GM04504 (cell line): ENCODE data around the gene FAM9C.

ENCODE experiments used
- DNase-seq: peaks from one replicate; pipeline ENCODE4 v3.0.0-alpha.2; 2012; ENCODE audit warnings: low read depth

The FAM9C gene

DNA sequence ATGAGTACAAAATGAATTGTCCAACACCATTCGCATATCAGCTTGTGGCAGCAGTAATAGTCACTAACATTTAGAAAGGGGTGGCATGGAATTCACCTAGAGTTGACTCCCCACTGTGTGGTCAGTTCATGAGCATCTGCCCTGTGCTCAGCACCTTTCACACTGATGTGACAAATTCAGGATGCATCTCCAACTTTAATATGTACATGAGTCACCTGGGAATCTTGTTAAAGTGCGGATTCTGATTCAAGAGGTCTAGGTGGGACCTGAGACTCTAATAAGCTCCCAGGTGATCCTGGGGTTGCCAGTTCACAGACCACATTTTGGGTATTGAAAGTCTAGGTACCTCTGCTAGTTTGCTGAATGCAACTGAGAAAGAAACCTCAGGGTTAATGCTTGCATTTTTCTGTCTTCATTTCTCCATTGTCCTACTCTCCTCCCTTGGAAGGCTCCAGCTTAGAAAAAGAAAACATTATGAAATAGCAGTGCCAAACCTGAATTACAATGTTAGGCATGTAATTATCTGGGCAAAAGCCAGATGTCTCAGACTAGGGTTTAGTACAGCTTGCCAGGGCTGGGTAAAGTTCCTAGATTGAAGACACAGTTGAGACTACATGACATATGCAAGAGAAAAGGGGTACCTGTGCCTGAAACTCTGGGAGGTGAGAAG lies 36.8 kb downstream of the FAM9C start:
- peak; percentile 29 for DNase-seq

DNA sequence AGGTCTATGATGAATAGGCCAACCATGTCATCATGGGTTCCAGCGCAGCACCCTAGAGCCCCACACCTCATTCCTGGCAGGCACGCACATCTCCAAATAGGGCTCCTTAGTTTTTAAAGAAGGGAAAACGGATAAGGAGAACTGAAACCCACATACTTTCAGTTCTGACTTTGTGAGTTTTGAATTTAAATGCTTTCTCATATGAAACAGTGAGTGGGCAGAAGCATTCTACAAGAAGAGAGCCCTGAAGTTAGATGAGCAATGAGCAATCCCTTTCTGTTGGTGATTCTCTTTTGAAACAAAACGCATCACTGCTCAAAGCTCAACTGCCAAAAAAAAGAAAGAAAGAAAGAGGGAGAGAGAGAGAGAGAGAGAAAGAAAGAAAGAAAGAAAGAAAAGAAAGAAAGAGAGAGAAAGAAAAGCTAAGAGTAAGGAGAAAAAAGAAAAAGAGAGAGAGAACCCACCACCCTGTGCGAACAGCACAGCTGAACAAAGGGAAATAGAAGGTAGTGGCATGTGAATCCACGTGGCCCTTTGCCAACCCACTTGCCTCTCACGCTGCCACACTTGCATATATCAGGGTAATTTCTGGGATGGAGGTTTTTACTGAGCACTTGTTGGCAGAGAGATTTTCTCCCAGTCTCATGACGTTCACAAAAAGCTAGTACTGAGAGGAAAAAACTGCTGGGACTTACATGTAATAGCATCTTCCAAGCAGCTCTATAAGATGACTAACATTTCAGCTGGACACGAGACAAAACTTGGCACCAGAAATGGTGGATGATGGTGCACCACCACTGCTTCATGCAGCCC lies 38.6 kb downstream of the FAM9C start:
- no peak for DNase-seq

DNA sequence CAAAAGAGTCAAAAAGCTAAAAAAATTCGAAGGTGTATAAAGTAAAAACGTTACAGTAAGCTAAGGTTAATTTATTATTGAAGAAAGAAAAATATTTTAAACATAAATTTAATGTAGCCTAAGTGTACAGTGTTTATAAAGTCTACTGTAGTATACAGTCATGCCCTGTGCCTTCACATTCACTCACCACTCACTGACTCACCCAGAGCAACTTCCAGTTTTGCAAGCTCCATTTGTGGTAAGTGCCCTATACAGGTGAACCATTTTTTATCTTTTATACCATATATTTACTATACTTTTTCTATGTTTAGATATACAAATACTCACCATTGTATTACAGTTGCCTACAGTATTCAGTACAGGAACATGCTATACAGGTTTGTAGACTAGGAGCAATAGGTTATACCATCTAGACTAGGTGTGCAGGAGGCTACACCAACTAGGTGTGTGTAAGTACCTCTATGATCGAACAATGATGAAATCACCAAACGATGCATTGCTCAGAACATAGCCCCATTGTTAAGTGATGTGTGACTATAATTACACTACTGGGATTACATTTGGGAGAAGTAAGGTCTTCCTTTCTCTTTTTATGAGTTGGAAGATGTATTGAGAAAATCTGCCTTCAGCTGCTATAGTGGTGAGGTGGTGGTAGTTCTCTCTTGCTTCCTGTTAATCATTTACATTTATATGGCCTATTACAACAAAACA lies 42.3 kb downstream of the FAM9C start:
- DNase-seq: no peak

DNA sequence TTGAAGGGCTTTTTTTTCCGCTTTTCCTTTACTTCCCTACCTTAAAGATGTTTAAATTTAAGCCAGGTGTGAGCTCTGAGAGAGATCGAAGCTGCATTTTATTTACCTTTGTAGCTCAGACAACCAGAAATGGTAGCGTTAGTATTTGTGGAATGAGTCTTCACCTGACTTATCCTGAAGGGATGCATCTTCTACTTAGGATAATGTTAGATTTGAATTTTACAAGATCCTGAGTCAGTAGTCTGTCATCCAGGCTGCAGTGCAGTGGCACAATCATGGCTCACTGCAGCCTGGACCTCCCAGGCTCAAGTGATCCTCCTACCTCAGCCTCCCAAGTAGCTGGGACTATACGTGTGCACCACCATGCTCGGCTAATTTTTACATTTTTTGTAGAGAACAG lies 43.3 kb downstream of the FAM9C start:
- no peak for DNase-seq

DNA sequence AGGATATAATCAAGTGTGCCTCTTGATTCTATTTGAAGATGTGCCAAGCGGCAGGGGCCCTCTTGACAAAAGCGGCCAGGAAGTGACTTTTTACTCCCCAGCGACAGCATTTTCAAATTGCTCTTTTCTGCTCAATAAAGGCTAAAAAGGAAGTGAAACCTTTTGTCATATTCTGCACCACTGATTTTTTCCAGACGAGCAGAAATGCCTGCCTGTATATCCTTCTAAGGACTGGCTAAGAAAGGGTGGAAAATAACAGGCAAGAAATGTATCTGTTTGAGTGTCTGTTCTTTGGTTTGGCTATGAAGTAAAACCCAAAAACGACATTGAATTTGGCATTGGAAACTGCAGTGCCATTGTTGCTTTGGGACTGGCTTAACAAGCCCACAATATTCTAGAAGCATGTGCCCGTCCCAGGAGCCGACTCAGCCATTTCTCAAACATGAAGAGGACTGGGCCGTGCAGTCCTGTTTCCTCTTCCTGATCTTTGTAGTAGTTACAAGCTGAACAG lies 44.1 kb downstream of the FAM9C start:
- DNase-seq: no peak

DNA sequence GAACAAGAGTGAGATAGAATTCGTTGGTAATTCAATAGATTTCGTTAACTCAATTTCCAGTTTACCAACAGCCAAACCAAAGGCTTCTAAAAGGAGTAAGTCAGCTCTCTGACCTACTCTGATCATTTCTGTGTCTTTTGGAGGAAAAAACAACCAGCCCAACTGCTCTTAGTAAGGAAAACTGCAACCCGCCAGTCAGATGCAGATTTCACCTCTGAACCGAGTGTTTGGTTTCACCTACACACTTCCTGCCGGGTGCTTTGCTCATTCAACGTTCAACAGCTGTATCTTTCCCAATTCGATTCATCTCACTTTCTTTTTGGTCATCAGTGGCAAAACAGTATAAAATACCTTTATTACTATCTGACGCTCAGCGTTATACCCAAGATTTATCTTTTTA lies 45.0 kb downstream of the FAM9C start:
- no peak for DNase-seq

DNA sequence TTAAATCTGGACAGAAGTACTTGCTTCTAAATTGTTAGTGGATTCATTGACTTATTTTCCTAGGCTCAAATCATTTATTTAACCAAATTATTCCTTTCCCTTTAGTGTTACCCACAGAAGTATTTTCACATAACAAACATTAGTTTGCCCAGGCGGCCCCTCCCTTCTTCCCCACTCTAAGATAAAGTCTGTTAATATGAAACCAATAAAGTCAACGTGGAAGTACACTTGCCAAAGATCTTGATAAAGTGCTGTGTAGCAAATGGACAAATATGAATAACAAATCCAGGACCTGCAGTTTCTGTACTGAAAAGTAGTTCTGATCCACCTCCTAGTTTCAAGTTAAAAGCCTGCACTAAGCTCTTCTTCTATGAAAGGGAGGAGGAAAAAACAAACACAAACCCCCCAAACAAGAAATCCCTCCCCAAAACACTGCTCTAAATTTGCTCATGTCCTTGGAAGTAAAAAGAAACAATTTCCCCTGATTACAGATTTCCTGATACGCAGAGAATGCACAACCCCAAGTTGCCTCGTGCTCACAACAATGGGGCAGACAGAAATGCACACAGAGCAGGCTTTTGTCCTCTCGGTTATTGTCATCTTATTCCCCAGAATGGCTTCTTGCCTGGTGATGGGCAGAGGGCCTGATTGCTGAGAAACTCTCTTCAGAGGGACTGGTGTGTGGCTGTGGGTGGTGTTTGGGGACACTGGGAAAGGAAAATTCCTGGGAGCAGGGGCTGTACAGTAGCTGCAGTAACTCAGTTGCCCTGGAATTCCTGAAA lies 46.3 kb downstream of the FAM9C start:
- DNase-seq: no peak

DNA sequence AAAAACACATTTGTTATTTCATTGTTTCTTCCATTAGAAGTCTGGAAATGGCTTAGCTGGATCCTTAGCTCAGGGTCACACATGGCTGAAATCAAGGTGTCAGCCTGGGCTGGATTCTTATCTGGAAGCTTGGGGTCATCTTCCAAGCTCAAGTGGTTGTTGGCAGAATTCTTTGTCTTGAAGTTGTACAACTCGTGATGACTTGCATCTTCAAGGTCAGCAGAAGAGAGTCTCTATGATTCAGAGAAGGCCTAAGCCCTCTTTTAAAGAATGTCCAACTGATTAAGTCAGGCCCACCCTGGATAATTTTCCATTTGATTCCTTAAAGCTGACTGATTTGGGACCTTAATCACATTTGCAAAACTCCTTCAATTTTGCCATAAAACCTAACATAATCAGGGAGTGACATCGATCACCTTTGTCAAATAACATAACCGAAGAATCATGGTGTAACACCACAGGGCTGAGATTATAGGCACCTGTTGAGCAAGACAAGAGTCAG lies 47.4 kb downstream of the FAM9C start:
- DNase-seq: no peak

DNA sequence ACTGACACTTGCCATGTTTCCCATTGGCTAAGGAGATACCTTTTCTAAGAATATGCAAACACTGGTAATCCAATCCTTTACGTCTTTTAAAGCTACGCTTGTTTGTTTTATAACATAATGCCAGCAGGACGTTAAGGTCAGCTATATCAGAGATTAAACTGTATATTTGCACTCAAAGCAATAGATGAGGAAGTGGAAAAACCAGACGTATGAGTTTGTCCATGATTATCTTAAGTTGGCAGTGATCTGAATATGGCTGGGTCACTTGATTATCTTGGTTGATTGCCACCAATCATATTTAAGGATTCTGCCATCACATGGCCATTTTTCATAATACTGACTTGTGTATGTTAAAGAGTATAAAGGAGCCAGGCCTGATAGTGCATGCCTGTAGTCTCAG lies 50.1 kb downstream of the FAM9C start:
- no peak for DNase-seq

DNA sequence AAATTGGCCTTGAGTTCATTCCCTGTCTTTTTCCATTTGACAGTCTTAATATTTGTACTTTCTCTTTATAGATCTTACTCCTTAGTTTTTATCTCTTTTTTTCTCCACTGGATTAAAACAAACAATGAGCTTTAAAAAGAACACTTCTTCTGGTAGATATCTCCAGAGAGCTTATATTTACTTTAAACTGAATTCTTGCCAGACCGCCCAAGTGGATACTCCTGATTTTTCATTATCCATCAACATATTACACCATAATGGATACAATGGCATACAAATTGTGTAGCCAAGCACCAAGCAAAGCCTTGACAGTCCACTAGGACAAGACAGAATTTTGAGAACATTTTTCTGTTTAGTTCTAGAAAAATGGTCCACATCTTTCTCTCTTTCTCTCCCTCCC lies 50.6 kb downstream of the FAM9C start:
- DNase-seq: no peak

DNA sequence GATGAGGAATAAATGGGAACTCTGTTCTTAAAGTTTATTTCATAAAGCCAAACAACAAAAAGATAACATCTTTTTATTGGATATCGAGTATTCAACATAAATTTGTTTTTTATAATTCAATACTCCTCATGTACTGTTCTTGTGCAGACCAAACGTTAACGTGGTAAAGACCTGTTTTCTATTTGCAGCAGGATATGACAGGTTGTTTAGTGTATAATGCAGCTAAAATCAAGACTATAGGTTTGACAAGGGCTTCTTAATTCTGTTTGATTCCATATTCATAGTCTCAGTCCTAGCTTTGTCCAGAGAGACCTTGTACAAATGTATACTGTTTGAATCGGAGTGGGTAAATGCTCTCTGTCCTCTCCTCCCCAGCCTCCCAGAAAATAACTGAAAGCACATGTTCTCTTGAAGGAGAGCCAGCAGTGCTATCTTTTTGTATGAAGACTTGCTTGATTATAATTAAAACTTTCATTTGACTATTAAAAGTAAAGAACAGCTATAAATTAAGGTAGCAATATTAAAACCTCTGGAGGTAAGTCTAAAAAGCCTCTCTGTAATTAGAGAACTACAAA lies 51.8 kb downstream of the FAM9C start:
- no peak for DNase-seq

DNA sequence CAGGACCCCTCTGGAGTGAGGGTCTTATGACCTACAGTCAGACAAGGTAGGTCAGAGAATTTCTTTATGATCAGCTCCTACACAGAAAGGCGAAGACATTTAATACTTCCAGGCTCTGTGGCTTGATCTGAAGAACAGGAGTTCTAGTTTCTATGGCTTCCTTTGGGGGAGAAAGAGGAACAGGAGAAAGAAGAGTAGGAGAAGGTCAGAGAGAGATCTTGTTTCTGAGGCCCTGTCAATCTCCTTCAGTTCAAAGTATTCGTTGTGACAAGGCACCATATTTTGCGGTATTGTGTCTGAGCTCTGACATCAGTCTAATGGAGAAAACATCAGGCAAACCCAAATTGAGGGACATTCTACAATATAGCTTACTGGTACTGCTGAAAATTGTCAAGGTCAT lies 52.8 kb downstream of the FAM9C start:
- no peak for DNase-seq

DNA sequence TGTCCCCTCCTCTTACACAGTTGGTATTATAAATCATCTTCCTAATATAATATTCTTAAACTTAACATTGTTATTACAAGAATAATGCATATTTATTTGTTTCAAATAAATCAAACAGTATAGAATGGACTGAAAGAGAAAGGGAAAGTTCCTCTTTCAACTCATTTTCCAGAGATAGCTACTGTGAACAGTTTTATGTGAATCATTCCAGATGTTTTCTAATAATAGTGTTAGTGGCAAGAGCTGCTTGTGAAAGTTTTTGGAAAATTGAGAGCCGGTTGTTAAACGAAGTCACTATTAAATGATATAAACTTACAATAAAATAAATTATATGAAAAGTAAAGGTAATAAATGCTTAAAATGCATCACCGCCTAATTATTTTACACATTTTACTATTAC lies 55.0 kb downstream of the FAM9C start:
- DNase-seq: no peak

DNA sequence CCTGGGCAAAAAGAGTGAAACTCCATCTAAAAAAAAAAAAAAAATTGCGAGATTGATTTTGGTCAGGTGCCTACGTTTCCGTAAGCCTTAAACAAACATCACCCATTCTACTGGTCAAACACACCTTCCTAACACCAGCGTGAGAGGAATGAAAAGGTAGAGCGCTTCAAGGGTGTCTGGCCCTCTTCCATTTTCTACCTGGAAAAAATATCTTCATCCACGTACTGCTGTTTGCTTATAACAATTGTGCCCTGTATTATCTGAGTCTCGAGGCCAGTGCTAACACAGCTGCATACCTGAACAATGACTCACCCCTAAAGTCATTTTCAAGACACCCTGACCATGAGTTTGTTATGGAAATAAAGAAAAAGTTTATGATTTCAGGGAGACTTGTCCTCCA lies 55.6 kb downstream of the FAM9C start:
- no peak for DNase-seq

DNA sequence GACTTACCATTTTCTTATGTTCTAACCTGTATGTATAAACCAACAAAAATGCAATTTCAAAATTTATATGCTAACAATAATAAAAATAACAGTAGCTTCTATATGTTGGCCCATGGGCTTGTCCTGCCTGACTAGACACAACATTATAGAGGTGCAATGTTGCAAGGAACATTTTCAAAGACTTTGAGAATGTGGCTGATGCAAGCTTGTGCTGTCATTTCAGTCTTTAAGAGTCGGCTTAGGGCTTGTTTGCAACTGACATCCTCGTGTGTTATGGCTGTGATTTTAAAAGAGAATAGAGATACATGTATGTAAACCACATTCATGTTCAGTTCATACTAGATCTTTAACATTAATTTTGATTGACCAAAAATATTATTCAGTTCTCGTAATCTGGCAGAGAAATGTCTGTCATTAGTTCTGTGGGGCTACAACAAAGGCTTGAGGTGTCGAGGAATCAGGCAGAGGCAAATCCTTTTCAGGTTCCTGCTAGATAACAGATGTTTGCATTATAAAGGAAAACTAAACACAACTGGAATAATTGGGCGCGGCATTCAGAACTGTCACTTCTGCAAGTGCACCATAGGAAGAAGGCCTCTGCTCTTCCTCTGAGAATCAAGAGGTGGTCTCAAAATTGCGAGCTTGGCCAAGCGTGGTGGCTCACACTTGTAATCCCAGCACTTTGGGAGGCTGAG lies 56.4 kb downstream of the FAM9C start:
- no peak for DNase-seq

DNA sequence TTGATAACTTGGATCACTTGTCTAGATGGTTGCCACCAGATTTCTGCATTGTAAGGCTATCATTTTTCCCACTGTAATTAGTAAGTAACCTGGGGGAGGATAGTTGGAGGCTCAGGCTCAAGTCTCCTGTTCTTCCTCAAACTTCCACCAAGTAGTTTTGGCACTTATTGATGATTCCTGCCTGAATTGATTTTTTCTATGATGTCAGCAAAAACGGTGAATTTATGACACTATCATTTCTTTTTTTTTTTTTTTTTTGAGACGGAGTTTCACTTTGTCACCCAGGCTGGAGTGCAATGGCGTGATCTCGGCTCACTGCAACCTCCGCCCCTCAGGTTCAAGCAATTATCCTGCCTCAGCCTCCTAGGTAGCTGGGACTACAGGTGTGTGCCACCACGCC lies 57.1 kb downstream of the FAM9C start:
- DNase-seq: no peak

DNA sequence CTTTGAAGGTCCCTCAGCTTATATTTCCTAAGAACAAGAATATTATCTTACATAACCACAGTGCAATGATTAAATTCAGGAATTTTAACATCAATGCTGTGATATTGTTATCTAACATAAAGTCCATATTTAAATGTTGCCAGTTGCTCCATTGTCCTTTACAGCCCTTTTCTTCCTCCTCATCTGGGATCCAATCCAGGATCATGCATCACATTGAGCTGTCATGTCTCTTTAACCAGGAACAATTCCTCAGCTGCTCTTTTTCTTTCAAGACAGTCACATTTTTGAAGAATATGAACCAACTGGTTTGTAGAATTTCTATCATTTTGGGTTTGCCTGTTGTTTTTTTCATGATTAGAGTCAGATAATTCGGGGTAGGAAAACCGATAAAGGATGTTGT lies 57.5 kb downstream of the FAM9C start:
- DNase-seq: no peak

DNA sequence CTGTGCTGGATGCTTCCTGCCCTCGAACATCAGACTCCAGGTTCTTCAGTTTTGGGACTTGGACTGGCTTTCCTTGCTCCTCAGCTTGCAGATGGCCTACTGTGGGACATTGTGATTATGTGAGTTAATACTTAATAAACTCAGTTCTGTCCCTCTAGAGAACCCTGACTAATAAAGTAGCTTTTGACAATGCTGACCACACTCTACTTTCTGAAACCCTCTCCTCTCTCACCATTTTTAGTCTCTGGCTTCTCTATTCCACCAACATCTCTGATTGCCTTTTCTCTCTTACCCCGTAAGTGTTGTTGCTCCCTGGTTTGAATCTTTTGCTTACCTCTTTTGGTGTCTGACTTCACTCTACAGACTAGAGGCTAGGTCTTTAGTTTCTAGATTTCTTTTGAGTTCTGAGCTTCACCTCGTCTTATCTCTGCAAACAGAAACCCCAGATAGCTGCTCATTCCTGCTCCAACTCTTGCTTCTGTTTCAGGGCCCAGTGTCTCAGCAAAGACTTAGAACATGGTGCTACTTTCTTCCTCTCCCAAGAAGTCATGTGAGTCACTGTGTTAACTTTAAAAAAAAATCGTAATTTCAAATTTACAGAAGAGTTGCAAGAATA lies 58.1 kb downstream of the FAM9C start:
- DNase-seq: no peak
